Endodermal cell (in vitro differentiated cells): ENCODE results near the gene CDAN1. TPM values are rescaled to one million over a fixed set of nuclear protein-coding genes. Genes with fewer than 3 reads are reported as not detected.
A peak's percentile ranks its signal among the peaks of the same experiment; 100 is the strongest.

Source experiments
- DNase-seq: peaks from one replicate; pipeline ENCODE4 v3.0.0-alpha.2; 2017
- H3K27ac ChIP-seq: 2 replicates; pipeline ENCODE4 v1.5.1; 2013; ENCODE audit warnings: mild to moderate bottlenecking, low read depth, low read length, moderate library complexity
- H3K27me3 ChIP-seq: 2 replicates; pipeline ENCODE4 v1.6.1; 2013; ENCODE audit warnings: mild to moderate bottlenecking, low read length, moderate library complexity; ENCODE audit not compliant: insufficient read depth, control insufficient read depth, poor library complexity, severe bottlenecking
- H3K36me3 ChIP-seq: 2 replicates; pipeline ENCODE4 v1.7.0; 2013; ENCODE audit warnings: mild to moderate bottlenecking, low read length, moderate library complexity; ENCODE audit not compliant: control insufficient read depth, insufficient read depth
- H3K4me1 ChIP-seq: one replicate; pipeline ENCODE4 v1.7.0; 2013; ENCODE audit warnings: low read length; ENCODE audit not compliant: control insufficient read depth, insufficient read depth
- H3K4me3 ChIP-seq: 2 replicates; pipeline ENCODE4 v1.5.1; 2013; ENCODE audit warnings: mild to moderate bottlenecking, low read length, moderate library complexity
- H3K9ac ChIP-seq: 2 replicates; pipeline ENCODE4 v1.6.1; 2013; ENCODE audit warnings: mild to moderate bottlenecking, low read length, moderate library complexity; ENCODE audit not compliant: poor library complexity, severe bottlenecking; ENCODE audit errors: extremely low read depth
- H3K9me3 ChIP-seq: 2 replicates; pipeline ENCODE4 v1.6.1; 2013; ENCODE audit warnings: mild to moderate bottlenecking, low read length, moderate library complexity; ENCODE audit not compliant: control insufficient read depth
- H3K27ac Mint-ChIP-seq: 2 replicates; pipeline ENCODE4 v1.8.0; 2020; ENCODE audit warnings: mixed read lengths
- H3K27me3 Mint-ChIP-seq: 2 replicates; pipeline ENCODE4 v1.8.0; 2021; ENCODE audit warnings: mild to moderate bottlenecking, mixed read lengths; ENCODE audit not compliant: insufficient read depth
- H3K36me3 Mint-ChIP-seq: 2 replicates; pipeline ENCODE4 v1.8.0; 2020; ENCODE audit warnings: low read depth, mixed read lengths
- H3K4me1 Mint-ChIP-seq: 2 replicates; pipeline ENCODE4 v1.8.0; 2020; ENCODE audit warnings: mixed read lengths
- H3K4me3 Mint-ChIP-seq: 2 replicates; pipeline ENCODE4 v1.8.0; 2020; ENCODE audit warnings: mild to moderate bottlenecking, moderate library complexity, mixed read lengths
- H3K9me3 Mint-ChIP-seq: 2 replicates; pipeline ENCODE4 v1.8.0; 2020; ENCODE audit warnings: mild to moderate bottlenecking, mixed read lengths
- WGBS, 2 experiments: methylation state at CpG; one replicate each; pipeline versions ENCODE4 v1.1.5 to v1.1.7; 2013; ENCODE audit warnings: missing lambda C conversion rate in 2 of 2, mixed read lengths in 1 of 2; ENCODE audit not compliant: insufficient coverage in 1 of 2, insufficient read length in 1 of 2; 5-methylcytosine and 5-hydroxymethylcytosine counted together
- total RNA-seq, 2 donors: library from RNA; stranded (reverse); fragmentation: NEBNext Ultra II Directional in 1 of 2; extraction: Animal tissue kit (Norgen Biotek cat#: 25700) in 1 of 2; gene quantifications; 2 replicates in 1 of 2; 3 replicates in 1 of 2; pipeline ENCODE4 v1.2.1, GENCODE V29; 2021
- TF ChIP-seq, protein P1 (sequence below): fragments of 200-600 bp; sonication (generic); conservative IDR thresholded peaks from 2 replicates; pipeline ENCODE4 v1.5.0; 2021; ENCODE audit warnings: antibody characterized with exemption, mild to moderate bottlenecking

The CDAN1 gene
- total RNA-seq, 2 donors from 2014 or later, result 26.5 to 38.2 TPM

- H3K27me3 Mint-ChIP-seq, result no peaks in the 10 kb centered on the region
- 92 to 100% methylated on average over 1 of the region's 1 CpG for WGBS, 2 experiments
- Histone ChIP-seq H3K27me3 (no peaks in the 10 kb centered on the region), H3K4me1 (no peaks in the 10 kb centered on the region), H3K9ac (no peak overlapping the region), H3K36me3 (peaks cover 7% of the 10 kb centered on the region), H3K27ac (peak overlapping the region; percentile 38), H3K4me3 (no peak overlapping the region), H3K9me3 (no peaks in the 10 kb centered on the region)
- no peaks in the 10 kb centered on the region for H3K9me3 Mint-ChIP-seq
- H3K4me1 Mint-ChIP-seq, result no peaks in the 10 kb centered on the region
- peaks cover 22% of the 10 kb centered on the region for H3K36me3 Mint-ChIP-seq
- no peak overlapping the region for H3K4me3 Mint-ChIP-seq
- no peak overlapping the region for H3K27ac Mint-ChIP-seq
- no peak for DNase-seq
- TF ChIP-seq, protein P1, sequence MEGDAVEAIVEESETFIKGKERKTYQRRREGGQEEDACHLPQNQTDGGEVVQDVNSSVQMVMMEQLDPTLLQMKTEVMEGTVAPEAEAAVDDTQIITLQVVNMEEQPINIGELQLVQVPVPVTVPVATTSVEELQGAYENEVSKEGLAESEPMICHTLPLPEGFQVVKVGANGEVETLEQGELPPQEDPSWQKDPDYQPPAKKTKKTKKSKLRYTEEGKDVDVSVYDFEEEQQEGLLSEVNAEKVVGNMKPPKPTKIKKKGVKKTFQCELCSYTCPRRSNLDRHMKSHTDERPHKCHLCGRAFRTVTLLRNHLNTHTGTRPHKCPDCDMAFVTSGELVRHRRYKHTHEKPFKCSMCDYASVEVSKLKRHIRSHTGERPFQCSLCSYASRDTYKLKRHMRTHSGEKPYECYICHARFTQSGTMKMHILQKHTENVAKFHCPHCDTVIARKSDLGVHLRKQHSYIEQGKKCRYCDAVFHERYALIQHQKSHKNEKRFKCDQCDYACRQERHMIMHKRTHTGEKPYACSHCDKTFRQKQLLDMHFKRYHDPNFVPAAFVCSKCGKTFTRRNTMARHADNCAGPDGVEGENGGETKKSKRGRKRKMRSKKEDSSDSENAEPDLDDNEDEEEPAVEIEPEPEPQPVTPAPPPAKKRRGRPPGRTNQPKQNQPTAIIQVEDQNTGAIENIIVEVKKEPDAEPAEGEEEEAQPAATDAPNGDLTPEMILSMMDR, result no peak
Observed at GRCh38 chr15:42784705-42785104, 47.8 kb upstream of the CDAN1 start.

DNA sequence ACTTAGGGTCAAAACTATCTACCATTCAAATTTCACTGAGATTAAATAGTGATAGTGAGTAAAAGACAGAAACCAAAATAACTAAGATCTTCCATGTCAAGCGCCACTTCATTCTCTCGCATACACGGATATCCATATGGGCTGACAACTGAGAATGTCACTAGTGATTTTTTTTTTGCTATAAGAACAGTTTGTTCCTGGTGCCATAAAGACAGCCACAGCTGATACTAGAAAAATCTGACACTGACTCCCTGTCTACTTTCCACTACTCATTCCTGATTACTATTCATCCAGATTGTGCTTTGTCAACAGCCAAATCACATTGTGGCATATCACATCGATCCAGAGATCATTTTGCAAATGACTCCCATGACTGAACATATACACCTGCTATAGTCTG is 45.8 kb upstream of the CDAN1 start:
- Histone ChIP-seq H3K27me3 (no peaks in the 10 kb centered on the region), H3K4me1 (no peaks in the 10 kb centered on the region), H3K36me3 (peaks cover 7% of the 10 kb centered on the region), H3K9ac (no peak overlapping the region), H3K9me3 (no peaks in the 10 kb centered on the region), H3K4me3 (no peak overlapping the region), H3K27ac (no peak overlapping the region)
- TF ChIP-seq, protein P1, result no peak
- Mint-ChIP-seq H3K36me3 (peaks cover 22% of the 10 kb centered on the region), H3K27ac (no peak overlapping the region), H3K4me3 (no peak overlapping the region), H3K9me3 (no peaks in the 10 kb centered on the region), H3K4me1 (no peaks in the 10 kb centered on the region), H3K27me3 (no peaks in the 10 kb centered on the region)
- 90 to 97% methylated on average over 3 to 4 of the region's 4 CpGs for WGBS, 2 experiments
- DNase-seq, result no peak

GRCh38 chr15:42775416-42775815 is 38.5 kb upstream of the CDAN1 start:
- no peak overlapping the region for H3K9ac ChIP-seq
- no peak overlapping the region for H3K4me3 ChIP-seq
- 84 to 88% methylated on average over 2 of the region's 2 CpGs for WGBS, 2 experiments
- no peaks in the 10 kb centered on the region for H3K27me3 ChIP-seq
- no peaks in the 10 kb centered on the region for H3K36me3 ChIP-seq
- no peaks in the 10 kb centered on the region for H3K4me1 Mint-ChIP-seq
- H3K9me3 ChIP-seq, result no peaks in the 10 kb centered on the region
- no peaks in the 10 kb centered on the region for H3K27me3 Mint-ChIP-seq
- no peak overlapping the region for H3K27ac Mint-ChIP-seq
- no peaks in the 10 kb centered on the region for H3K4me1 ChIP-seq
- no peak overlapping the region for H3K4me3 Mint-ChIP-seq
- H3K27ac ChIP-seq, result no peak overlapping the region
- DNase-seq, result no peak
- TF ChIP-seq, protein P1, result no peak
- H3K36me3 Mint-ChIP-seq, result peaks cover 11% of the 10 kb centered on the region
- no peaks in the 10 kb centered on the region for H3K9me3 Mint-ChIP-seq
